GM12875 (cell line): ENCODE data around the gene RCOR2.

Experiments used
- H3K4me3 ChIP-seq: one replicate; pipeline ENCODE4 v1.5.1; 2011; ENCODE audit warnings: low read depth, low read length, control low read depth
- TF ChIP-seq, protein P1 (sequence below): IDR thresholded peaks from 2 replicates; pipeline ENCODE4 v1.5.1; 2011; ENCODE audit warnings: low read depth, mild to moderate bottlenecking, control low read depth, inconsistent platforms, low read length, moderate library complexity, borderline replicate concordance; ENCODE audit not compliant: insufficient read depth

Gene RCOR2

GRCh38 chr11:63910675-63911074 is 6.3 kb downstream of the RCOR2 start:
- TF ChIP-seq, protein P1, sequence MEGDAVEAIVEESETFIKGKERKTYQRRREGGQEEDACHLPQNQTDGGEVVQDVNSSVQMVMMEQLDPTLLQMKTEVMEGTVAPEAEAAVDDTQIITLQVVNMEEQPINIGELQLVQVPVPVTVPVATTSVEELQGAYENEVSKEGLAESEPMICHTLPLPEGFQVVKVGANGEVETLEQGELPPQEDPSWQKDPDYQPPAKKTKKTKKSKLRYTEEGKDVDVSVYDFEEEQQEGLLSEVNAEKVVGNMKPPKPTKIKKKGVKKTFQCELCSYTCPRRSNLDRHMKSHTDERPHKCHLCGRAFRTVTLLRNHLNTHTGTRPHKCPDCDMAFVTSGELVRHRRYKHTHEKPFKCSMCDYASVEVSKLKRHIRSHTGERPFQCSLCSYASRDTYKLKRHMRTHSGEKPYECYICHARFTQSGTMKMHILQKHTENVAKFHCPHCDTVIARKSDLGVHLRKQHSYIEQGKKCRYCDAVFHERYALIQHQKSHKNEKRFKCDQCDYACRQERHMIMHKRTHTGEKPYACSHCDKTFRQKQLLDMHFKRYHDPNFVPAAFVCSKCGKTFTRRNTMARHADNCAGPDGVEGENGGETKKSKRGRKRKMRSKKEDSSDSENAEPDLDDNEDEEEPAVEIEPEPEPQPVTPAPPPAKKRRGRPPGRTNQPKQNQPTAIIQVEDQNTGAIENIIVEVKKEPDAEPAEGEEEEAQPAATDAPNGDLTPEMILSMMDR = no peak
- H3K4me3 ChIP-seq = no peak overlapping the region

GRCh38 chr11:63909591-63910506 is 7.1 kb downstream of the RCOR2 start:
- H3K4me3 ChIP-seq = no peak overlapping the region
- TF ChIP-seq, protein P1 = no peak

- TF ChIP-seq, protein P1 = no peak
- no peak overlapping the region for H3K4me3 ChIP-seq
These were observed 8.1 kb downstream of the RCOR2 start for GRCh38 chr11:63908631-63909401.

GRCh38 chr11:63907808-63908530 is 9.0 kb downstream of the RCOR2 start:
- TF ChIP-seq, protein P1 = no peak
- no peak overlapping the region for H3K4me3 ChIP-seq

DNA sequence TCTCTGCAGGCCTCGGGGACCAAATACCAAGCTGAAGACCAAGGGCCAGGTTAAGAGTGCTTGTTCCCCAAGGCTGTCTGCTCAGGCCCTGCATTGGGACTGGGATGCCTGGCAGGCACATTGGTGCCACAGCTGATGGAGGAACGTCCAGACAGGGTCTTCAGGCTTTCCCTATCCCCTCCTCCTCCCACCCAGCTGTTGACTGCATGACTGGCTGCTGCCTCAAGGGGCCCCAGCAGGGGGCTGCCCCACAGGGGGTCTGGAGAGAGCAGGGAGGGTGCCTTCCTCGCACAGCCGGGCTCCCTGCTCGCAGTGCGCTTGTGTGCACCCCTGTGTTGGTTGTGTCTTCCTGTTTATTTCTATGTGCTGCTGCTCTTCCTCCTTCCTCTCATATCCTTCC is 9.9 kb downstream of the RCOR2 start:
- TF ChIP-seq, protein P1 = no peak
- H3K4me3 ChIP-seq = no peak overlapping the region

DNA sequence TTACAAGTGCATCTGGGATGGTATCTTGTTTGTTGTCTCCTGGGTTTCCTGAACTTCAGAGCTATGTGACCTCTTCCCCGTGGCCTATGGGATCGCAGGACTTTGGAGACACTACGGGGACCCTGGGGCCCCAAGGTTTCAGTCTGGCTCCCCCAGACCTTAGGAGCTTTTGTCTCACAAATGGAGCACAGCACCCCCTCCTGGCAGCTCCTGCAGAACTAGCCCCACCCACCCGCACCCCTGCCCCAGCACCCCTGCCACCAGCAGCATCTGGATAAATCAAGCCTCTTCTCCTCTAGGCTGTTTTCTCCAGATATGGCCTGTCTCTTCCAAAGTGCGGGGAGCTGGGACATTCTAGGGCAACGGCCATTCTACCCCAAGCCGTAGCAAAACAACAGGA is 10.4 kb downstream of the RCOR2 start:
- TF ChIP-seq, protein P1 = peak; percentile 38; the same call in 1 of the 2 replicates
- no peak overlapping the region for H3K4me3 ChIP-seq
